ENCODE measurements around the gene HBEGF. TPM values are rescaled to one million over a fixed set of nuclear protein-coding genes. Genes with fewer than 3 reads are reported as not detected.
A peak's percentile ranks its signal among the peaks of the same experiment; 100 is the strongest.

The HBEGF gene
- polyA plus RNA-seq, 2 of the 4 experiments (the other 2 are of a cell fraction) = 3.4 to 5.0 TPM

GRCh38 chr5:140393738-140394137 is 47.3 kb upstream of the HBEGF start:
- WGBS (ENCODE audit: missing lambda C conversion rate) = 92% methylated on average over 2 of the region's 2 CpGs
- no peak for ATAC-seq
- no peak overlapping the region for H3K27ac ChIP-seq
- H3K4me2 ChIP-seq = no peak overlapping the region
- peaks cover 9% of the 10 kb centered on the region for H3K4me1 ChIP-seq
- no peak for FAIRE-seq
- TF ChIP-seq ATOH8 (CRISPR knock-in tag; IDR thresholded peaks at IDR 0.05; ENCODE audit: low read depth) = no peak
- no peak for TF ChIP-seq PBX3 (IDR thresholded peaks at IDR 0.05)
- peak; percentile 91 for TF ChIP-seq MAFK (IDR thresholded peaks at IDR 0.05; ENCODE audit: partially characterized antibody)
- DNase-seq (ENCODE audit: low read depth in 1 of 2, low spot score in 1 of 2) = no peak
- ChIA-PET POLR2A (no interaction called here), CTCF (interaction anchor here (0.7 to 1.8 kb wide), 7 partner anchors 20 to 154 kb away, joined by 3 to 9 read pairs (median 5); no protein-coding TSS in a partner anchor)
- no peak overlapping the region for H3K4me3 ChIP-seq
- H3K9me3 ChIP-seq = no peaks in the 10 kb centered on the region

GRCh38 chr5:140391732-140392131 is 45.3 kb upstream of the HBEGF start:
- Histone ChIP-seq H3K4me1 (no peaks in the 10 kb centered on the region), H3K9me3 (no peaks in the 10 kb centered on the region), H3K4me3 (no peak overlapping the region), H3K4me2 (no peak overlapping the region), H3K27ac (no peak overlapping the region)
- no peak for ATAC-seq
- ChIA-PET POLR2A (no interaction called here), CTCF (interaction anchor here (0.6 to 4.1 kb wide), 3 partner anchors 19 to 247 kb away, joined by 3 to 17 read pairs (median 5); no protein-coding TSS in a partner anchor)
- no peak for DNase-seq (ENCODE audit: low read depth in 1 of 2, low spot score in 1 of 2)
- no peak for FAIRE-seq
- WGBS (ENCODE audit: missing lambda C conversion rate) = 93% methylated on average over 1 of the region's 1 CpG
- TF ChIP-seq RCOR1 (IDR thresholded peaks at IDR 0.05; ENCODE audit: low read depth, low read length) = no peak
- TF ChIP-seq TFCP2L1 (CRISPR knock-in tag; IDR thresholded peaks at IDR 0.05) = no peak
- TF ChIP-seq CTCF (IDR thresholded peaks at IDR 0.05) = no peak
- no peak for TF ChIP-seq RARB (CRISPR knock-in tag; IDR thresholded peaks at IDR 0.05)
- no peak for TF ChIP-seq RNF2 (IDR thresholded peaks at IDR 0.05; ENCODE audit: borderline replicate concordance, low read depth)
- no peak for TF ChIP-seq EHF (CRISPR knock-in tag; IDR thresholded peaks at IDR 0.05)
- TF ChIP-seq SREBF2 (IDR thresholded peaks at IDR 0.05) = no peak
- no peak for TF ChIP-seq KDM5A (IDR thresholded peaks at IDR 0.05)
- no peak for TF ChIP-seq JUNB (IDR thresholded peaks at IDR 0.05)
- TF ChIP-seq ZFP36 (IDR thresholded peaks at IDR 0.05; ENCODE audit: borderline replicate concordance, partially characterized antibody) = no peak
- no peak for TF ChIP-seq NPAS2 (CRISPR knock-in tag; IDR thresholded peaks at IDR 0.05; ENCODE audit: borderline replicate concordance)
- TF ChIP-seq EHMT2 (IDR thresholded peaks at IDR 0.05; ENCODE audit: low read depth) = no peak
- no peak for TF ChIP-seq CEBPB (IDR thresholded peaks at IDR 0.05)
- TF ChIP-seq FOXS1 (CRISPR knock-in tag; IDR thresholded peaks at IDR 0.05) = no peak

GRCh38 chr5:140391312-140391711 is 44.9 kb upstream of the HBEGF start:
- H3K9me3 ChIP-seq = no peaks in the 10 kb centered on the region
- no peak for DNase-seq (ENCODE audit: low read depth in 1 of 2, low spot score in 1 of 2)
- POLR2A ChIA-PET = no interaction called here
- TF ChIP-seq MYC (IDR thresholded peaks at IDR 0.05; ENCODE audit: borderline replicate concordance, low read length) (no peak), EHMT2 (IDR thresholded peaks at IDR 0.05; ENCODE audit: low read depth) (no peak), BCL3 (IDR thresholded peaks at IDR 0.05) (no peak), HOXB5 (CRISPR knock-in tag; IDR thresholded peaks at IDR 0.05) (no peak), FOSL2 (IDR thresholded peaks at IDR 0.05) (no peak), FOSL2 (CRISPR knock-in tag; IDR thresholded peaks at IDR 0.05) (no peak), RAD21 (conservative IDR thresholded peaks at IDR 0.05 in 1 of 2, IDR thresholded peaks at IDR 0.05 in 1 of 2) (no peak), GATA3 (IDR thresholded peaks at IDR 0.05; ENCODE audit: borderline replicate concordance) (no peak), REST (IDR thresholded peaks at IDR 0.05) (no peak), BHLHE40 (IDR thresholded peaks at IDR 0.05; ENCODE audit: low read depth, low read length) (no peak), HOXA7 (CRISPR knock-in tag; IDR thresholded peaks at IDR 0.05) (no peak), EHF (CRISPR knock-in tag; IDR thresholded peaks at IDR 0.05) (no peak)

More at GRCh38 chr5:140391312-140391711, 44.9 kb upstream of the HBEGF start:
- no peak overlapping the region for H3K4me3 ChIP-seq
- FAIRE-seq = no peak
- WGBS (ENCODE audit: missing lambda C conversion rate) = 87% methylated on average over 1 of the region's 1 CpG
- H3K27ac ChIP-seq = no peak overlapping the region
- no peaks in the 10 kb centered on the region for H3K4me1 ChIP-seq
- no peak overlapping the region for H3K4me2 ChIP-seq
- CTCF ChIA-PET = interaction anchor here (0.6 to 4.1 kb wide), 3 partner anchors 18 to 247 kb away, joined by 3 to 17 read pairs (median 5); no protein-coding TSS in a partner anchor
- ATAC-seq = 0 out of 6 replicates have a peak, but pooled peaks of 1 of the 2 experiments have one; percentile 43

All from A549 (cell line).